H1 (cell line): ENCODE data around the gene MIOX. TPM values are rescaled to one million over a fixed set of nuclear protein-coding genes. Genes with fewer than 3 reads are reported as not detected.

ENCODE experiments used
- BCL11A ChIP-seq, 2 experiments: IDR thresholded peaks; one replicate each; pipeline ENCODE4 v1.6.1; 2011; ENCODE audit warnings: low read depth in 2 of 2, low read length in 2 of 2, mild to moderate bottlenecking in 2 of 2
- CBX5 ChIP-seq: fragments of 300-800, 300-1000 bp; sonication (generic); IDR thresholded peaks from 2 replicates; pipeline ENCODE4 v1.7.1; 2016; ENCODE audit warnings: antibody characterized with exemption, low read length, low read depth
- GTF2F1 ChIP-seq: IDR thresholded peaks from 2 replicates; pipeline ENCODE4 v1.6.1; 2012; ENCODE audit warnings: low read depth, low read length, improper control_type of control experiment, borderline replicate concordance
- HDAC2 ChIP-seq, 2 experiments: fragments of 300-600 bp in 1 of 2; sonication (generic) in 1 of 2; IDR thresholded peaks; 2 replicates each; pipeline ENCODE4 v1.6.1; 2011 to 2012; ENCODE audit warnings: low read depth in 2 of 2, low read length in 2 of 2, mild to moderate bottlenecking in 2 of 2, moderate library complexity in 2 of 2, borderline replicate concordance in 1 of 2, inconsistent platforms in 1 of 2
- SAP30 ChIP-seq: fragments of 300-600 bp; sonication (generic); IDR thresholded peaks from 2 replicates; pipeline ENCODE4 v1.7.1; 2012; ENCODE audit warnings: low read length, moderate library complexity, mild to moderate bottlenecking, inconsistent platforms; ENCODE audit not compliant: insufficient read depth, insufficient replicate concordance
- SIN3A ChIP-seq, 2 experiments: IDR thresholded peaks in 1 of 2; conservative IDR thresholded peaks in 1 of 2; 2 replicates each; pipeline ENCODE4 v1.6.1; 2011 to 2012; ENCODE audit warnings: low read length in 2 of 2, improper control_type of control experiment in 1 of 2, low read depth in 1 of 2, mild to moderate bottlenecking in 1 of 2
- SP1 ChIP-seq: IDR thresholded peaks from 2 replicates; pipeline ENCODE4 v1.6.1; 2011; ENCODE audit warnings: low read depth, low read length
- polyA plus RNA-seq, 7 experiments: library from polyadenylated mRNA; depleted of rRNA in 3 of 7; stranded (reverse) in 5 of 7; unstranded in 2 of 7; fragments of >200 nt in 5 of 7; fragments of 200-250 nt in 2 of 7; gene quantifications; 1 replicate in 5 of 7; 2 replicates in 1 of 7; 4 replicates in 1 of 7; pipeline versions ENCODE4 v1.2.1 to v1.2.3, GENCODE V29; 2011 to 2013; ENCODE audit warnings: missing spikeins in 2 of 7, mixed read lengths in 2 of 7
- total RNA-seq: library from RNA; stranded (reverse); fragmentation: NEBNext Ultra II Directional; extraction: Animal tissue kit (Norgen Biotek cat#: 25700); gene quantifications from 2 replicates; pipeline ENCODE4 v1.2.1, GENCODE V29; 2021
- TF ChIP-seq, protein P1 (sequence below): fragments of 300-600 bp; sonication (generic); IDR thresholded peaks from 2 replicates; pipeline ENCODE4 v1.7.1; 2012; ENCODE audit warnings: low read length, moderate library complexity, mild to moderate bottlenecking, inconsistent platforms; ENCODE audit not compliant: insufficient replicate concordance

MIOX gene
- total and polyA plus RNA-seq, 2 of the 8 experiments (the other 6 are each of a cell fraction or from before 2014, with no cell fraction given), result 0.30 to 0.32 TPM

DNA sequence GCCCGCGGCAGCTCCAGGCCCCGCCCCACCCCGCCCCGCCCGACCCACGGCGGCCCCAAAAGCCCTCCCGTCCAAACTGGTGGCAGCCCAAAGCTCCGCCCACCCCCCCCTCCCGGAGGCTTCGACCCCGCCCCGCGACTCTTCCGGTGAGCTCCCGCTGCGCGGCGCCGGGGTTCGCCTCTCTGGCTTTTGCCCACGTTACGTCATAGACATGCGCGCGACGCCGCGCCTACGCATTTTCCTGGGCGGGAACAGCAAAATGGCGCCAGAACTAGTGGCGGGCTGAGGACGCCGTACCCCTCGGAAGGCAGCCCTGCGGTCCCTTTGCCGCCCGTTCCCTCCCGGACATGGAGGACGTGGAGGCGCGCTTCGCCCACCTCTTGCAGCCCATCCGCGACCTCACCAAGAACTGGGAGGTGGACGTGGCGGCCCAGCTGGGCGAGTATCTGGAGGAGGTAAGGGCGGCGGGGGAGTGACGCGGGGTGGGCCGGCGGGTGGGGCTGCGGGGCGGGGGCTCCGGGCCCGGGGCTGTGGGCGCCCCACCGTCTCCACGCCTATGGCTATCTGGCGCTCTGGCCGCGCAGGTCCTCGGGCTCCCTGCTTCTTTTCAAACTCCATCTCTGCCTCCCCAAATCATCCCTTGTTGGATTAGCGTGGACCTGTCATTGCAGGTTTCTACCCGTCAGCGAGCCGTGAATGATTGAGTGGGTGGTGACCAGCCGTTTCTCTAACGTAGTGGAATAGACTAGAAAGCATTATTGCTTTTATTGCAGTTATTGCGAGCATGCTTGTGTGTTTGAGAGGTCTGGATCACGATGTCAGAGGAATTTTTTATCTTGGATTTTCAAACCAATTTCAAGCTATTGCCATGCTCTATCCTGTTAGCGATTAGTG lies 21.6 kb downstream of the MIOX start, which contains the start of gene NCAPH2 (continued):
- TF ChIP-seq, protein P1, sequence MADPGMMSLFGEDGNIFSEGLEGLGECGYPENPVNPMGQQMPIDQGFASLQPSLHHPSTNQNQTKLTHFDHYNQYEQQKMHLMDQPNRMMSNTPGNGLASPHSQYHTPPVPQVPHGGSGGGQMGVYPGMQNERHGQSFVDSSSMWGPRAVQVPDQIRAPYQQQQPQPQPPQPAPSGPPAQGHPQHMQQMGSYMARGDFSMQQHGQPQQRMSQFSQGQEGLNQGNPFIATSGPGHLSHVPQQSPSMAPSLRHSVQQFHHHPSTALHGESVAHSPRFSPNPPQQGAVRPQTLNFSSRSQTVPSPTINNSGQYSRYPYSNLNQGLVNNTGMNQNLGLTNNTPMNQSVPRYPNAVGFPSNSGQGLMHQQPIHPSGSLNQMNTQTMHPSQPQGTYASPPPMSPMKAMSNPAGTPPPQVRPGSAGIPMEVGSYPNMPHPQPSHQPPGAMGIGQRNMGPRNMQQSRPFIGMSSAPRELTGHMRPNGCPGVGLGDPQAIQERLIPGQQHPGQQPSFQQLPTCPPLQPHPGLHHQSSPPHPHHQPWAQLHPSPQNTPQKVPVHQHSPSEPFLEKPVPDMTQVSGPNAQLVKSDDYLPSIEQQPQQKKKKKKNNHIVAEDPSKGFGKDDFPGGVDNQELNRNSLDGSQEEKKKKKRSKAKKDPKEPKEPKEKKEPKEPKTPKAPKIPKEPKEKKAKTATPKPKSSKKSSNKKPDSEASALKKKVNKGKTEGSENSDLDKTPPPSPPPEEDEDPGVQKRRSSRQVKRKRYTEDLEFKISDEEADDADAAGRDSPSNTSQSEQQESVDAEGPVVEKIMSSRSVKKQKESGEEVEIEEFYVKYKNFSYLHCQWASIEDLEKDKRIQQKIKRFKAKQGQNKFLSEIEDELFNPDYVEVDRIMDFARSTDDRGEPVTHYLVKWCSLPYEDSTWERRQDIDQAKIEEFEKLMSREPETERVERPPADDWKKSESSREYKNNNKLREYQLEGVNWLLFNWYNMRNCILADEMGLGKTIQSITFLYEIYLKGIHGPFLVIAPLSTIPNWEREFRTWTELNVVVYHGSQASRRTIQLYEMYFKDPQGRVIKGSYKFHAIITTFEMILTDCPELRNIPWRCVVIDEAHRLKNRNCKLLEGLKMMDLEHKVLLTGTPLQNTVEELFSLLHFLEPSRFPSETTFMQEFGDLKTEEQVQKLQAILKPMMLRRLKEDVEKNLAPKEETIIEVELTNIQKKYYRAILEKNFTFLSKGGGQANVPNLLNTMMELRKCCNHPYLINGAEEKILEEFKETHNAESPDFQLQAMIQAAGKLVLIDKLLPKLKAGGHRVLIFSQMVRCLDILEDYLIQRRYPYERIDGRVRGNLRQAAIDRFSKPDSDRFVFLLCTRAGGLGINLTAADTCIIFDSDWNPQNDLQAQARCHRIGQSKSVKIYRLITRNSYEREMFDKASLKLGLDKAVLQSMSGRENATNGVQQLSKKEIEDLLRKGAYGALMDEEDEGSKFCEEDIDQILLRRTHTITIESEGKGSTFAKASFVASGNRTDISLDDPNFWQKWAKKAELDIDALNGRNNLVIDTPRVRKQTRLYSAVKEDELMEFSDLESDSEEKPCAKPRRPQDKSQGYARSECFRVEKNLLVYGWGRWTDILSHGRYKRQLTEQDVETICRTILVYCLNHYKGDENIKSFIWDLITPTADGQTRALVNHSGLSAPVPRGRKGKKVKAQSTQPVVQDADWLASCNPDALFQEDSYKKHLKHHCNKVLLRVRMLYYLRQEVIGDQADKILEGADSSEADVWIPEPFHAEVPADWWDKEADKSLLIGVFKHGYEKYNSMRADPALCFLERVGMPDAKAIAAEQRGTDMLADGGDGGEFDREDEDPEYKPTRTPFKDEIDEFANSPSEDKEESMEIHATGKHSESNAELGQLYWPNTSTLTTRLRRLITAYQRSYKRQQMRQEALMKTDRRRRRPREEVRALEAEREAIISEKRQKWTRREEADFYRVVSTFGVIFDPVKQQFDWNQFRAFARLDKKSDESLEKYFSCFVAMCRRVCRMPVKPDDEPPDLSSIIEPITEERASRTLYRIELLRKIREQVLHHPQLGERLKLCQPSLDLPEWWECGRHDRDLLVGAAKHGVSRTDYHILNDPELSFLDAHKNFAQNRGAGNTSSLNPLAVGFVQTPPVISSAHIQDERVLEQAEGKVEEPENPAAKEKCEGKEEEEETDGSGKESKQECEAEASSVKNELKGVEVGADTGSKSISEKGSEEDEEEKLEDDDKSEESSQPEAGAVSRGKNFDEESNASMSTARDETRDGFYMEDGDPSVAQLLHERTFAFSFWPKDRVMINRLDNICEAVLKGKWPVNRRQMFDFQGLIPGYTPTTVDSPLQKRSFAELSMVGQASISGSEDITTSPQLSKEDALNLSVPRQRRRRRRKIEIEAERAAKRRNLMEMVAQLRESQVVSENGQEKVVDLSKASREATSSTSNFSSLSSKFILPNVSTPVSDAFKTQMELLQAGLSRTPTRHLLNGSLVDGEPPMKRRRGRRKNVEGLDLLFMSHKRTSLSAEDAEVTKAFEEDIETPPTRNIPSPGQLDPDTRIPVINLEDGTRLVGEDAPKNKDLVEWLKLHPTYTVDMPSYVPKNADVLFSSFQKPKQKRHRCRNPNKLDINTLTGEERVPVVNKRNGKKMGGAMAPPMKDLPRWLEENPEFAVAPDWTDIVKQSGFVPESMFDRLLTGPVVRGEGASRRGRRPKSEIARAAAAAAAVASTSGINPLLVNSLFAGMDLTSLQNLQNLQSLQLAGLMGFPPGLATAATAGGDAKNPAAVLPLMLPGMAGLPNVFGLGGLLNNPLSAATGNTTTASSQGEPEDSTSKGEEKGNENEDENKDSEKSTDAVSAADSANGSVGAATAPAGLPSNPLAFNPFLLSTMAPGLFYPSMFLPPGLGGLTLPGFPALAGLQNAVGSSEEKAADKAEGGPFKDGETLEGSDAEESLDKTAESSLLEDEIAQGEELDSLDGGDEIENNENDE, result no peak
- TF ChIP-seq SP1 (peak; percentile 68; the same call in 1 of the 2 replicates), BCL11A (IDR thresholded peaks at IDR 0.05; ENCODE audit: low read depth in 2 of 2, low read length in 2 of 2) (no peak), CBX5 (no peak), GTF2F1 (no peak), HDAC2 (IDR thresholded peaks at IDR 0.05; ENCODE audit: borderline replicate concordance in 1 of 2, low read depth in 2 of 2, low read length in 2 of 2) (peak in 1 of 2 experiments; percentile 92; a peak in 1 of 4 replicates), SIN3A (conservative IDR thresholded peaks at IDR 0.05 in 1 of 2, IDR thresholded peaks at IDR 0.05 in 1 of 2; ENCODE audit: low read depth in 1 of 2, low read length in 2 of 2) (peak; percentile 49 to 66; a peak in 1 of 4 replicates), SAP30 (no peak)
